Right atrium auricular region (tissue), 2 donors: ENCODE data around the gene RAD51B. TPM values are rescaled to one million over a fixed set of nuclear protein-coding genes. Genes with fewer than 3 reads are reported as not detected.

ENCODE experiments used
- DNase-seq: peaks from one replicate; pipeline ENCODE4 v3.0.0-alpha.2; 2019; ENCODE audit warnings: low spot score
- H3K27ac ChIP-seq, 2 donors: fragments of 200-600 bp; sonication (generic); 1 replicate in 1 of 2; 2 replicates in 1 of 2; pipeline ENCODE4 v1.5.1; 2016 to 2019
- H3K27me3 ChIP-seq, 2 donors: fragments of 200-600 bp; sonication (generic); one replicate each; pipeline versions ENCODE4 v1.5.1 to v1.6.0; 2017 to 2019
- H3K36me3 ChIP-seq: fragments of 200-600 bp; sonication (generic); one replicate; pipeline ENCODE4 v1.5.1; 2016
- H3K4me1 ChIP-seq, 2 donors: fragments of 200-600 bp; sonication (generic); one replicate each; pipeline versions ENCODE4 v1.5.1 to v1.6.0; 2017 to 2019
- H3K4me3 ChIP-seq, 2 donors: fragments of 200-600 bp; sonication (generic); 1 replicate in 1 of 2; 2 replicates in 1 of 2; pipeline ENCODE4 v1.5.1; 2017 to 2019; ENCODE audit warnings: mild to moderate bottlenecking in 1 of 2, moderate library complexity in 1 of 2
- H3K9me3 ChIP-seq, 2 donors: fragments of 200-600 bp; sonication (generic); one replicate each; pipeline ENCODE4 v1.5.1; 2019
- total RNA-seq, 2 donors: library from RNA; depleted of rRNA; stranded (reverse); fragments of >200 nt; gene quantifications; one replicate each; pipeline ENCODE4 v1.1.0, GENCODE V29; 2016
- TF ChIP-seq, protein P1 (sequence below), 2 donors: fragments of 200-600 bp; sonication (generic); IDR thresholded peaks; one replicate each; pipeline ENCODE4 v1.5.1; 2019; ENCODE audit warnings: antibody characterized with exemption in 2 of 2

RAD51B gene
- total RNA-seq, 2 donors from 2014 or later: 1.2 to 1.5 TPM

DNA sequence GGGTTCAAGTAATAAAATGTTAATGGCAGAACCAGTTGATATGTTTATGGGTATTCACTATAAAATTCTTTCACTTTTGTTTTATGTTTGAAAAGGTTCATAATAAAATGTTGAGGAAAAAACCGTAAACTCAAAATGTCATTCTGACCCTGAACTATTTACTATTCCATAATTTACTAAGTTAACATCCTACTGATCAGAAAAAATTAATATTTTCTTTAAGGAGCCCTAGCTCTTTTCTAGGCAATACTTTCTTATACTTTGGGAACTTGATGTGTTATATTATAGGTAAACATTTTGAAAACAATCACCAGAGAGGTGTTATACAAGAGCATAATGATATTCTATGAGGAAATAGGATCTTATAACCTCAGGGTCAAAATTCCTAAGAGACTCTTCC lies 638.7 kb downstream of the RAD51B start:
- no peak overlapping the region for H3K27ac ChIP-seq
- peaks cover 0 to 24% of the 10 kb centered on the region in 2 donors for H3K4me1 ChIP-seq
- H3K9me3 ChIP-seq: peaks cover 0 to 8% of the 10 kb centered on the region in 2 donors
- H3K36me3 ChIP-seq: no peaks in the 10 kb centered on the region
- TF ChIP-seq, protein P1, sequence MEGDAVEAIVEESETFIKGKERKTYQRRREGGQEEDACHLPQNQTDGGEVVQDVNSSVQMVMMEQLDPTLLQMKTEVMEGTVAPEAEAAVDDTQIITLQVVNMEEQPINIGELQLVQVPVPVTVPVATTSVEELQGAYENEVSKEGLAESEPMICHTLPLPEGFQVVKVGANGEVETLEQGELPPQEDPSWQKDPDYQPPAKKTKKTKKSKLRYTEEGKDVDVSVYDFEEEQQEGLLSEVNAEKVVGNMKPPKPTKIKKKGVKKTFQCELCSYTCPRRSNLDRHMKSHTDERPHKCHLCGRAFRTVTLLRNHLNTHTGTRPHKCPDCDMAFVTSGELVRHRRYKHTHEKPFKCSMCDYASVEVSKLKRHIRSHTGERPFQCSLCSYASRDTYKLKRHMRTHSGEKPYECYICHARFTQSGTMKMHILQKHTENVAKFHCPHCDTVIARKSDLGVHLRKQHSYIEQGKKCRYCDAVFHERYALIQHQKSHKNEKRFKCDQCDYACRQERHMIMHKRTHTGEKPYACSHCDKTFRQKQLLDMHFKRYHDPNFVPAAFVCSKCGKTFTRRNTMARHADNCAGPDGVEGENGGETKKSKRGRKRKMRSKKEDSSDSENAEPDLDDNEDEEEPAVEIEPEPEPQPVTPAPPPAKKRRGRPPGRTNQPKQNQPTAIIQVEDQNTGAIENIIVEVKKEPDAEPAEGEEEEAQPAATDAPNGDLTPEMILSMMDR (IDR thresholded peaks at IDR 0.05): no peak
- DNase-seq: no peak
- no peaks in the 10 kb centered on the region for H3K27me3 ChIP-seq
- no peak overlapping the region for H3K4me3 ChIP-seq

- DNase-seq: no peak
These were observed 639.4 kb downstream of the RAD51B start for GRCh38 chr14:68458840-68459469.

GRCh38 chr14:68459480-68460136 lies 640.0 kb downstream of the RAD51B start:
- DNase-seq: no peak
- H3K9me3 ChIP-seq: peaks cover 0 to 4% of the 10 kb centered on the region in 2 donors
- H3K4me1 ChIP-seq: peaks cover 0 to 24% of the 10 kb centered on the region in 2 donors
- no peak overlapping the region for H3K4me3 ChIP-seq
- no peaks in the 10 kb centered on the region for H3K27me3 ChIP-seq
- TF ChIP-seq, protein P1 (IDR thresholded peaks at IDR 0.05): no peak
- no peaks in the 10 kb centered on the region for H3K36me3 ChIP-seq
- peak overlapping the region; percentile 59 to 63 for H3K27ac ChIP-seq

More at GRCh38 chr14:68458840-68459469, 639.4 kb downstream of the RAD51B start:
- Histone ChIP-seq H3K9me3 (peaks cover 0 to 8% of the 10 kb centered on the region in 2 donors), H3K27ac (peak overlapping the region in 1 of 2 donors; percentile 63), H3K4me1 (peaks cover 0 to 24% of the 10 kb centered on the region in 2 donors), H3K4me3 (no peak overlapping the region), H3K27me3 (no peaks in the 10 kb centered on the region), H3K36me3 (no peaks in the 10 kb centered on the region)
- TF ChIP-seq, protein P1 (IDR thresholded peaks at IDR 0.05): no peak

- Histone ChIP-seq H3K27me3 (no peaks in the 10 kb centered on the region), H3K4me1 (peaks cover 0 to 24% of the 10 kb centered on the region in 2 donors), H3K4me3 (no peak overlapping the region), H3K27ac (peak overlapping the region; percentile 59 to 63), H3K9me3 (no peaks in the 10 kb centered on the region), H3K36me3 (no peaks in the 10 kb centered on the region)
- DNase-seq: peak; percentile 75
- TF ChIP-seq, protein P1 (IDR thresholded peaks at IDR 0.05): no peak
These were observed 641.0 kb downstream of the RAD51B start for GRCh38 chr14:68460541-68460940.

DNA sequence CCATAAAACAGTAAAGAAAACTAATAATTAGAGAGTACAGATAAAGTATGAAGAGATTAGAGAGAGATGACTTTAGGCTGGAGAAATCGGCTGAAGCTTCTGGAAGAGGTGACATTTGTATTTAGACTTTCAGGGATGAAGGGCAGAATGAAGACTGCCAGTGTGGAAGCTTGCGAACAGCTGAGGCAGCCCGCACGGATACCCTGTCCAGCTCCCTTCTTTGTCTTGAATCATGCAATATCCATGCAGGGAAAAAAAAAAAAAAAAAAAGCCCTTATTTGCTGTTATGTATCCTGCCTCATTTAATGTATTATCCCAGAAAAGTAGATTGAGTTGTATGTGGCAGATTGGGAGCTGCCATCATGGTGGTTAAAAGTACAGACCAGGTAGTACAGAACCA lies 641.5 kb downstream of the RAD51B start:
- H3K9me3 ChIP-seq: no peaks in the 10 kb centered on the region
- H3K27me3 ChIP-seq: no peaks in the 10 kb centered on the region
- H3K36me3 ChIP-seq: no peaks in the 10 kb centered on the region
- H3K4me3 ChIP-seq: no peak overlapping the region
- TF ChIP-seq, protein P1 (IDR thresholded peaks at IDR 0.05): no peak
- no peak for DNase-seq
- H3K4me1 ChIP-seq: peaks cover 0 to 24% of the 10 kb centered on the region in 2 donors
- no peak overlapping the region for H3K27ac ChIP-seq
